ENCODE data around the gene PKMYT1.

- TF ChIP-seq, protein P1, sequence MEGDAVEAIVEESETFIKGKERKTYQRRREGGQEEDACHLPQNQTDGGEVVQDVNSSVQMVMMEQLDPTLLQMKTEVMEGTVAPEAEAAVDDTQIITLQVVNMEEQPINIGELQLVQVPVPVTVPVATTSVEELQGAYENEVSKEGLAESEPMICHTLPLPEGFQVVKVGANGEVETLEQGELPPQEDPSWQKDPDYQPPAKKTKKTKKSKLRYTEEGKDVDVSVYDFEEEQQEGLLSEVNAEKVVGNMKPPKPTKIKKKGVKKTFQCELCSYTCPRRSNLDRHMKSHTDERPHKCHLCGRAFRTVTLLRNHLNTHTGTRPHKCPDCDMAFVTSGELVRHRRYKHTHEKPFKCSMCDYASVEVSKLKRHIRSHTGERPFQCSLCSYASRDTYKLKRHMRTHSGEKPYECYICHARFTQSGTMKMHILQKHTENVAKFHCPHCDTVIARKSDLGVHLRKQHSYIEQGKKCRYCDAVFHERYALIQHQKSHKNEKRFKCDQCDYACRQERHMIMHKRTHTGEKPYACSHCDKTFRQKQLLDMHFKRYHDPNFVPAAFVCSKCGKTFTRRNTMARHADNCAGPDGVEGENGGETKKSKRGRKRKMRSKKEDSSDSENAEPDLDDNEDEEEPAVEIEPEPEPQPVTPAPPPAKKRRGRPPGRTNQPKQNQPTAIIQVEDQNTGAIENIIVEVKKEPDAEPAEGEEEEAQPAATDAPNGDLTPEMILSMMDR (IDR thresholded peaks at IDR 0.05) = no peak
- no peak for TF ChIP-seq POLR2A (IDR thresholded peaks at IDR 0.05)
Measured at GRCh38 chr16:2952679-2953078, 27.6 kb downstream of the PKMYT1 start.

All from testis (tissue), 2 donors.